DMS53 (cell line): ENCODE results near the gene CFAP20.
"Not testable (repeated sequence)": the region's sequence is repeated elsewhere in the genome, so short reads cannot be mapped to it uniquely, and the experiment has no call there.

ENCODE experiments used
- DNase-seq: peaks from one replicate; lab custom pipeline; 2025; lab: John Stamatoyannopoulos, UW

The CFAP20 gene

DNA sequence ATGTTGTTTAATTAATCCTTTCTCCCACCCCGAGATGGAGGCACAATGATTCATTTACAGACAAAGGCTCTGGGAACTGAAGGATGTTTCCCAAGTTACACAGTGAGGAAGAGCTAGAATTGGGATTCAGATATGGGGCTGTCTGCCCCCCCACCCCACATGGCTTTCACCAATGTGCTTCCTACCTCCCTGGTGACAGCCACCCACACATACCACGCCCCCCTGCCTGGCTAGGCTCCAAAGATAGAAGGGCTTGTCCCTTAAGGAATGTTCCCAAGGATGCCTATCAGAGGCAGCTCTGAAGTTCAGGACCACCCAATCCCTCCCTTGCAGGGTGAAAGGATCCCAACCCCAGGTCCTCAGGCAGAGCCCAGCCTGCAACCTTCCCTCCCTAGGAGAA is 32.9 kb downstream of the CFAP20 start:
- no peak for DNase-seq

DNA sequence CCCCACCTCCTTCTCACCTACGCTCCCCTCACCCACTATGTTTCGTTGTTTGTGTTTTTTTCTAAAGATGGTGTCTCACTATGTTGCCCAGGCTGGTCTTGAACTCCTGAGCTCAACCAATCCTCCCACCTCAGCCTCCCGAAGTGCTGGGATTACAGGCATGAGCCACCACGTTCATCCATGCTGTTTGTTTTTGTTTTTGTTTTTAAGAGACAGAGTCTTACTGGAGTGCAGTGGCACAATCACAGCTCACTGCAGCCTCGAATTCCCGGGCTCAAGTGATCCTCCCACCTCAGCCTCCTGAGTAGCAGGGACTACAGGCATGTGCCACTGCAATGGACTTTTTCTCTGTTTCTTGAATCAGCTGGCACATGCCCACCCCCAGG is 33.6 kb downstream of the CFAP20 start:
- not testable (repeated sequence) for DNase-seq

DNA sequence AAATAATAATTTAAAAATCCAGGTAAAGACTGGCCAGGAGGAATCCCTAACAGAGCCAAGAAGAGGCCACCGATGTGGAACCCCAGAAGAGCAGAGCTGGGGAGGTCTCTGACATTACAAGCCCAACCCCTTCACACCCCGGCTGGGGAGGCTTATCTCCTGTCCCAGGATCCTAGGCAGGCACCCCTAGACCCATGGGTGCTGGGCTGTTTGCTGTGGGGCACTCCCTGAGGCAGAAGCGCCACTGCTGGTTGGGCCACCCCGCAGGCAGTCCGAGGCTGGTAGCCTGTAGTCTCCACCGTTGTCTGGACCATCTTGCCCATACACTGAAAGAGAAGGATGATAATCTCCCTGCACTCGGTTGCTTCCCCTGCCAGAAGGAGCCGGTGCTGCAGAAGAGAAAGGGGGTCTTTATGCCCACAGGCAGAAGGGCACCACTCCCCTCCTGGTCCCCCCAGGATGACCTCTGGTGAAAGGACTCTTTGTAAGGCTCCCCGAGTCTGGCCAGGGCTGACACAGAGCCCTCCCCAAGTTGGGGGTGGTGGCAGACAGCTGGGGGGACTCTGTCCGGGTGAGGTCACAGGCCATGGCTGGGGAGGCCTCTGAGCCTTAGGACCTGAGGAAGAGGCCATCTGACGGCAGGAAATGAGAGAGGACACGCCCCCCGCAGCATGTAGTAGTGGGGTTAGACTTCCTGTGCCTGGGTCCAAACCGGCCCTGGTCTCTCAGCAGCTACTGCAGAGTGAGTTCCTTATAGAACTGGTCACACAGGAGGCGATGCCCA is 34.2 kb downstream of the CFAP20 start:
- no peak for DNase-seq

DNA sequence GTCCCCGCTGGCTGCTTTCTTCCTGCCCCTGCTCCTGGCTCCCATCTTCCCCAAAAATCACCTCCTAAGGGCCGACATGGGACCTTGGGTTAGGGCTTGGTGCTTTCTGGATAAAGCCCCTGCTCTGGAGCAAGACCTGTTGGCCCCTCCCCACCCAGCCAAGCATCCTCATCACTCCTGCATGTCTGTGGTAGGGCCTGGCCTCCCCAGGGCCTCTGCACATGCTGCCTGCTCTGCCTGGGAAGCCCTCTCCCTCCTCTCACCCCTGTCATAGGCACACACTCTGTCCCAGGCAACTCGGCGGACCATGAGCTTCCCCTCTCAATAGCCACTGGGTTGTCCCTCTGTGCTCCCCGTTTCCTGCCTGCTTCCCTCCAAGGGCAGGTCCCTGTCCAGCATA is 35.2 kb downstream of the CFAP20 start:
- DNase-seq, result no peak

DNA sequence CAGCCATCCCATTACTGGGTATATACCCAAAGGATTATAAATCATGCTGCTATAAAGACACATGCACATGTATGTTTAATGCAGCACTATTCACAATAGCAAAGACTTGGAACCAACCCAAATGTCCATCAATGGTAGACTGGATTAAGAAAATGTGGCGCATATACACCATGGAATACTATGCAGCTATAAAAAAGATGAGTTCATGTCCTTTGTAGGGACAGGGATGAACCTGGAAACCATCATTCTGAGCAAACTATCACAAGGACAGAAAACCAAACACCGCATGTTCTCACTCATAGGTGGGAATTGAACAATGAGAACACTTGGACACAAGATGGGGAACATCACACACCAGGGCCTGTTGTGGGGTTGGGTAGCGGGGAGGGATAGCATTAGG is 38.8 kb downstream of the CFAP20 start:
- not testable (repeated sequence) for DNase-seq

DNA sequence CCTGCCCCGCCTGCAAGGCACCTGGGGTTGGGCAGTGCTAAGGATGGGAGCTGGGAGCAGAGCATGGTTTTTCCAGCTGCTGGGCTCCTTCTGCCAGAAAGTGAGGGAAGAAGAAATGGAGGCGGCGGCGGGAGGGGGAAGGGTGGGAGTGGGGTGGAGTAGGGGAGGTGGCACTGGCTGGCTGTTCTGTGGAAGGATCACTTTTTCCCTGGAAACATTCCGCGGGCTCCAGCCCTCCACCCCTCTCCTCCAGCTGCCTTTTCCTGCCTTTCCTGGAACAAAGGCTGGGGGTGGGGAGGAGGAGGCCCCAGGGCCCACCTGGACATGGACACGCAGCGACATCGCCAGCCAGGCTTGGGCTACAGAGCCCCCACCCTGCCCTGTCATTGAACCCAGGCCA is 41.1 kb downstream of the CFAP20 start:
- DNase-seq, result no peak

DNA sequence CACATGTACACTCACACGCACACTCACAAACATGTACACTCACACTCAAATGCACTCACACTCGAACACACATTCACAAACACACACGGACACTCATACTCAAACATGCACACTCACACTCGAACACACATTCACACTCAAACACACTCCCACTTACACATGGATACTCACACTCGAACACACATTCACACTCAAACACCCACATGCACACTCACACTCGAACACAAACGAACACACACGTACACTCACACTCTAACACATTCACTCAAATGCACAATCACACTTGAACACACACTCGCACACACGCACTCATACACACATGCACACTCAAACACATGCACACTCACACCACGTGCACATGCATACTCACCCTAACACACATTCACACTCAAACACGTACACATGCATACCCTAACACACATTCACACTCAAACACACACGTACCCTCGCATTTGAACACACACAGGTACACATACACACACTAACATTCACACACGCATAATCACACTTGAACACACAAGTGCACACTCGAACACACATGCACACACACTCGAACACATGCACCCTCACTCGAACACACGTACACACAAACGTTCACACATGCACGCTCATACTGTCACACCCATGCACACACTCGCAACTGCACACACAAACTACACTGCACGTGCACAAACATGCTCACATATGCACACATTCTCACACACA is 41.8 kb downstream of the CFAP20 start:
- DNase-seq, result no peak

DNA sequence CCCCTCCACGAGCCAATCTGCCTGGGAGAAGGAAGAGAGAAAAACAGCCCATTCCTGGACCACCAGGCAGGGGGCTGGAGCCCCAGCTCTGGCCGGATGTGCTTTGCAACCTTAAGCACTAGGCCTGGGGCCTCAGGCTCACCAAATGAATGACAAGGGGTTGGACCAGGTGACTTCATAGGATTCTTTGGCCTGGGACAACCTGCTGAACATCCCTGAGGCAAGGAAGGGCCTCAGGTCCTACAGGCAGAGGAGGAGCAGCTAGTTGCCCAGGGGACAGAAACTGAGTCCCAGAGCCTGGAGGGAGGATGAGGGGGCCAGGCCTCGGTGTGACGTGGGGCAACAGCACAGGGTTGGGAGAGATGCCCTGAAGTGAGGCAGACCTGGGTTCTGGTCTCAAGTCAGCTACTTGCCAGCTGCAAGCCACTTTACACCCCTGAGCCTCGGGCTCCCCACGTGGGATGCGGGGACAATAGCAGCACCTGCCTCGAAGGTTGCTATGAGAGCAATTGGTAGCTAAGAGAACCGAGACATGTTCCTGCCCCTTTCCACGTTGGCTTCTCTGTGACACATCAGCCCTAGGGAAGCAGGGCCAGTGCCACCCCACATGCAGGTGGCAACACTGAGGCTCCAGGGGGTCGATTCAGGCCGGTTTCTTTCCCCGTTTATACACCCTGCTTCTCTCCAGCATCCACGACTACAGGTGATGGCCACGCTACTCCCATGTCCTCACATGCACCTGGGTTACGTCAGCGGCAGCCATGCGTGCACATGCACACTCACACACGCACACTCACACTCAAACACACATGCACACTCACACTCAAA is 42.6 kb downstream of the CFAP20 start:
- peak; percentile 42 for DNase-seq

DNA sequence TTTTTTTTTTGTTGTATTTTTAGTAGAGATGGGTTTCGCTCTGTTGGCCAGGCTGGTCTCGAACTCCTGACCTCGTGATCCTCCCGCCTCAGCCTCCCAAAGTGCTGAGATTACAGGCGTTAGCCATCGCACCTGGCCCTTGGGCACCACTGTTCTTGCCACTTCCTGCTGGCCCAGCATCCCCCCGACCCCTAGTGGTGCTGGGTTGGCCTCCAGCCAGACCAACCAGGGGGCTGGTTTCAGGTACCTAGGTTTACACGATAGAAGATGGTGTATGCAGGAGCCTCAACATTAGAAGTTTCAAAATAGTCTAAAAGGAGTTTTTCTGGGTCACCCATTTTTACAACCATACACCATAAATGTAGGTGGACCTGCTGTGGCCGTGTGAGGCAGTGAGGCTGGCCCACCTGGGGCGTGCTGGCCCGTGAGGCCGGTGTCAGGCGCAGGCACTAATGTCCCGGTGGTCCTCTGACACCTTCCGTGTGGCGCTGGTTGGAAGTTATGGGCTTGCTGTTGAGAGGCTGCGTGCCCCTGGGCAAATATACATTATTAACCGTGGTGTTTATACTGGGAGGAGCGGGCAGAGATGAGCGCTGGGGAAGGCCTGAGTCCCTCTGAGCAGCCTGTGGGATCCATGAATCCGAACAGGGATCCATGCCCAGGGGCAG is 43.5 kb downstream of the CFAP20 start:
- no peak for DNase-seq

DNA sequence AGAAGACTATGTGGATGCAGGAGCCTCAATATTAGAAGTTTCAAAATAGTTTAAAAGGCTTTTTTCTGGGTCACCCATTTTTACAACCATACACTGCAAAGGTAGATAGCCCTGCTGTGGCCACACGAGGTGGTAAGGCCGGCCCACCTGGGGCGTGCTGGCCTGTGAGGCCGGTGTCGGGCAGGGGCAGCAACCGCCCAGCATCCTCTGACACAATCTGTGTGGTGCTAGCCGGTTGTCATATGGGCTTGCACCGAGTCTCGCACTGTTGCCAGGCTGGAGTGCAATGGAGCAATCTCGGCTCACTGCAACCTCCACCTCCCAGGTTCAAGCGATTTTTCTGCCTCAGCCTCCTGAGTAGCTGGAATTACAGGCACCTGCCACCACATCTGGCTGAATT is 44.0 kb downstream of the CFAP20 start:
- DNase-seq, result no peak

DNA sequence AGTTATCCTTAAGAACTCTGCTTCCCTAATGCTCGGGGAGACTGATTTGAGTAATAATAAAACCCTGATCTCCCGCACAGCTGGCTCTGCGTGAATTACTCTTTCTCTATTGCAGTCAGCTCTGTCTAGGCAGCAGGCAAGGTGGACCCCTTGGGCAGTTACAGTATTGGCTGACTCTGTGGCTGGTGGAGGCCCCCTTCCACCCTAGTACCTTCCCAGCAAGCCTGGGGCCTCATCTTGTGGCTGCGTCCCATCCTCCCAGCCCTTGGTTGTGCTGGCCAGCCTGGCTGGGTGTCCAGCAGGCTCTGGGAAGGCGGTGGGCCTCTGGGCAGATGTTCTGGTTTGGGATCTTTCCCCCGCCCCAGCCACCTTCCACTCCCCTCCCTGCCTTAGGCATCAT is 44.5 kb downstream of the CFAP20 start:
- DNase-seq, result no peak

DNA sequence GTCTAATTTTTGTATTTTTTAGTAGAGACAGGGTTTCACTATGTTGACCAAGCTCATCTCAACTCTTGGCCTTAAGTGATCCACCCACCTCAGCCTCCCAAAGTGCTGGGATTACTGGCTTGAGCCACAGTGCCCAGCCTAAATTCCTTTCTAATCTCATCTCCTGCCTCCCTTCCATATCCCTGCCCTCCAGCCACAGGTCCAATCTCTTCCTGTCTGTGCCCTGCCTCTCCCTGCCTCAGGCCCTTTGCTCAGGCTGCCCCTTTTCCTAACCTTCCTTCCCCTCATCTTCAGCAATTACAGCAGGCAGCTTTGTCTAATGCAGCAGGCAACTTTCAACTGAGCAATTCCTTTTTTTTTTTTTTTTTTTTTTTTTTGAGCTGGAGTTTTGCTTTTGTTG is 46.8 kb downstream of the CFAP20 start:
- no peak for DNase-seq

DNA sequence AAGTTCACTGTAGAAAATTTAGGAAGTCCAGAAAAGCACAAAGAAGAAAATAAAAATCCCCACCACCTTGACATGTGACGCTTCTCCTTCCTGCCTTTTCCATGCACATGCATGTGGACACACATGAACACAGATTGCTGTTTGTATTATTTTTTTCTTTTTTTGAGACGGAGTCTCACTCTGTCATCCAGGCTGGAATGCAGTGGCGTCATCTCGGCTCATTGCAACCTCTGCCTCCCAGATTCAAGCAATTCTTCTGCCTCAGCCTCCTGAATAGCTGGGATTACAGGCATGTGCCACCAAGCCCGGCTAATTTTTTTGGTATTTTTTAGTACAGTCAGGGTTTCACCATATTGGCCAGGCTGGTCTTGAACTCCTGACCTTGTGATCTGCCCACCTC is 48.5 kb downstream of the CFAP20 start:
- not testable (repeated sequence) for DNase-seq

DNA sequence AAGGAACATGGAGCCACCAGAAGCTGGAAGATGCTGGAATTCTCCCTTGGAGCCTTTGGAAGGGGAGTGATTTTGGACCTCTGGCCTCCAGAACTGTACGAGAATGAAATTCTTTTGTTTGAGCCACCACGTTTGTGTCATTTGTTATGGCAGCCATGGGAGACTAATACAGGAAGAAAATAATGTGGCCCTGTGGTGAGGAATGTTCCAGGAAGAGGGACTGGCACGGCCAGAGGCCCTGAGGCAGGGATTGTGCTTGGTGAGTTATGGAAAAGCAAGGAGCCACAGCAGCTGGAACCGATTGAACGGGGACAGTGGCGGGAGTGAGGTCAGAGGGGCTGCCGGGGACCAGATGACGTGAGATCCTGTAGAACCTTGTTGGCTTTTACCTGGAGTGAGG is 51.4 kb downstream of the CFAP20 start:
- no peak for DNase-seq

DNA sequence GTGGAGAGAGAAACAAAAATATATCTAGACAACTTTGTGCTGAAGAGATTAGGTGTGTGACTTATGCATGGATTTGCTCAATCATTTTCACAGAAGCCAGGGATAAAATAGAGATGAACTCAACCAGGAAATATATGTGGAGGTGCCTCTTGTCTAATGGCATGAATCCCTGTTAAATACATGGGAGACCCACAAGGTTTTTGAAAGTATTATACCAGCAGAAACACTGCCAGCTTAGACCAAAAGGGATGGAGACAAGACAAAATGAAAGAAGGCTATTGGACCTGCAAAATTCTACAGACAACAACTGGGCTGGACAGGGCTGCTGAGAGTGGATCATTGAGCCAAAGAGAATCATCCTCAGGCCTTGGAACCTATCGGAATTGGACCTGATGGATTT is 52.7 kb downstream of the CFAP20 start:
- DNase-seq, result no peak

DNA sequence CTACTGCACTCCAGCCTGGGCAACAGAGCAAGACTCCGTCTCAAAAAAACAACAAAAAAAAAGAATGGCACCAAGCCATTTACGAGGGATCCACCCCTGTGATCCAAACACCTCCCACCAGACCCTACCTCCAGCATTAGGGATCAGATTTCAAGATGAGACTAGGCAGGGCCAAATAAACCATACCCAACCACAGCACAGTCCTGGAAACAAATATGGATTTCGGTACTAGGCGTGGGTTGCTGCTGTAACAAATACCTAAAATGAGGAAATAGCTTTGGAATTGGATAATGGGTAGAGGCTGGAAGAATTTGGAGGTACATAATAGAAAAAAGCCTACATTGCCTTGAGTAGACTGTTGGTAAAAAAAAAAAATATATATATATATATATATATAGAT is 54.5 kb downstream of the CFAP20 start:
- no peak for DNase-seq

DNA sequence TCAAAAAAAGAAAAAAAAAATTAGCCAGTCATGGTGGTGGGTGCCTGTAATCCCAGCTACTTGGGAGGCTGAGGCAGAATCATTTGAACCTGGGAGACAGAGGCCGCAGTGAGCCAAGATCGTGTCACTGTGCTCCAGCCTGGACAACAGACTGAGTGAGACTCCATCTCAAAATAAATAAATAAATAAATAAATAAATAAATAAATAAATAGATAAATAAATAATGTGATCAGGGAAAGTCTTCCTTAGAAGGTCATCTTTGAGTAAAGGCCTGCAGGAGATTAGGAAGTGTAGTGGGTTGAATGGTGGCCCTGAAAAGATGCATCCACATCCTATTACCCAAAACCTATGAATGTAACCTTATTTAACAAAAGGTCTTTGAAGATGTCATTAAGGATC is 56.1 kb downstream of the CFAP20 start:
- DNase-seq, result not testable (repeated sequence)

DNA sequence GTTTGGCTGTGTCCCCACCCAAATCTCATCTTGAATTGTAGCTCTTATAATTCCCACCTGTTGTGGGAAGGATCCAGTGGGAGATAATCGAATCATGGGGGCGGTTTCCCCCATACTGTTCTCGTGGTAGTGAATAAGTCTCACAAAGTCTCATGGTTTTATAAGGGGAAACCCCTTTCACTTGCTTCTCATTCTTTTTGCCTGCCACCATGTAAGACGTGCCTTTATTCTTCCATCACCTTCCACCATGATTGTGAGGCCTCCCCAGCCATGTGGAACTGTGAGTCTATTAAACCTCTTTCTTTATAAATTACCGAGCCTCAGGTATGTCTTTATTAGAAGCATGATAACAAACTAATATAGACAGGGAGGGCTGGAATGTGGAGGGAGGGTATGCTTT is 57.0 kb downstream of the CFAP20 start:
- DNase-seq, result not testable (repeated sequence)

DNA sequence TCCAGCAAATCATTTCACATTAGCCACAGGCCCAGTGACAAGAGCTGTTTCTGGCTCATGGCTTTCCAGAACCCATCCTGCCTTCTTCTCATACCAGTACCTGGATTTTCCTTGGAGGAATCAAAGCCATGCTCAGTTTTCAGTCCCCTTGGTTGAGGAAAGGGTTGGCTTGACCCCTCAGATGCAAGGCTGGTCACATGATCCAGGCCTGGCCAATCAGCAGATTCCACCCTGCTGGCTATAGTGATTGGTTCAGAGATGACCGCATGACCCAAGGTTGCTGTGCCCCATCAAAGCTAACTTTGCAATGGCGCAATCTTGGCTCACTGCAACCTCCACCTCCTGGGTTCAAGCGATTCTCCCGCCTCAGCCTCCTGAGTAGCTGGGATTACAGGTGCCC is 58.6 kb downstream of the CFAP20 start:
- DNase-seq, result no peak
